Liver (tissue), 9 donors: ENCODE data around the gene ADTRP. TPM values are rescaled to one million over a fixed set of nuclear protein-coding genes. Genes with fewer than 3 reads are reported as not detected.

Source experiments
- DNase-seq: peaks from one replicate; pipeline ENCODE4 v3.0.0-alpha.2; 2017; ENCODE audit warnings: low spot score
- H3K27ac ChIP-seq, 2 donors: one replicate each; pipeline ENCODE4 v1.7.0; 2013; ENCODE audit warnings: inconsistent platforms in 2 of 2, low read length in 2 of 2, control low read depth in 1 of 2, low read depth in 1 of 2, mild to moderate bottlenecking in 1 of 2
- H3K27me3 ChIP-seq, 4 donors: one replicate each; pipeline versions ENCODE4 v1.6.1 to v1.7.0; 2013; ENCODE audit warnings: low read length in 3 of 4, inconsistent platforms in 1 of 4, mild to moderate bottlenecking in 1 of 4, moderate library complexity in 1 of 4; ENCODE audit not compliant: control insufficient read depth in 4 of 4, insufficient read depth in 4 of 4
- H3K36me3 ChIP-seq, 4 donors: one replicate each; pipeline versions ENCODE4 v1.6.1 to v1.7.0; 2013; ENCODE audit warnings: low read length in 3 of 4, mild to moderate bottlenecking in 3 of 4, low read depth in 1 of 4, moderate library complexity in 1 of 4; ENCODE audit not compliant: control insufficient read depth in 4 of 4, insufficient read depth in 3 of 4
- H3K4me1 ChIP-seq, 4 donors: one replicate each; pipeline versions ENCODE4 v1.6.1 to v1.7.0; 2013; ENCODE audit warnings: low read length in 3 of 4, mild to moderate bottlenecking in 3 of 4, moderate library complexity in 1 of 4; ENCODE audit not compliant: control insufficient read depth in 4 of 4, insufficient read depth in 4 of 4
- H3K4me3 ChIP-seq, 3 donors: one replicate each; pipeline versions ENCODE4 v1.6.1 to v1.7.0; 2013; ENCODE audit warnings: low read length in 3 of 3, control low read depth in 1 of 3, low read depth in 1 of 3, mild to moderate bottlenecking in 1 of 3
- H3K9ac ChIP-seq, 2 donors: one replicate each; pipeline ENCODE4 v1.7.0; 2013; ENCODE audit warnings: low read length in 2 of 2, mild to moderate bottlenecking in 2 of 2, moderate library complexity in 2 of 2, control low read depth in 1 of 2, low read depth in 1 of 2
- H3K9me3 ChIP-seq, 4 donors: one replicate each; pipeline versions ENCODE4 v1.6.1 to v1.7.0; 2013; ENCODE audit warnings: low read length in 3 of 4; ENCODE audit not compliant: control insufficient read depth in 4 of 4
- ATF3 ChIP-seq: IDR thresholded peaks from 2 replicates; pipeline ENCODE4 v1.6.1; 2016; ENCODE audit warnings: antibody characterized with exemption
- EGR1 ChIP-seq, 2 donors: IDR thresholded peaks; 2 replicates each; pipeline ENCODE4 v1.6.1; 2016 to 2018; ENCODE audit warnings: antibody characterized with exemption in 2 of 2, low read depth in 2 of 2
- FOXA1 ChIP-seq: IDR thresholded peaks from 2 replicates; pipeline ENCODE4 v1.6.1; 2016; ENCODE audit warnings: antibody characterized with exemption
- FOXA2 ChIP-seq: IDR thresholded peaks from 2 replicates; pipeline ENCODE4 v1.6.1; 2016; ENCODE audit warnings: antibody characterized with exemption
- GABPA ChIP-seq, 2 donors: IDR thresholded peaks in 1 of 2; conservative IDR thresholded peaks in 1 of 2; 2 replicates each; pipeline ENCODE4 v1.6.1; 2016; ENCODE audit warnings: antibody characterized with exemption in 2 of 2, mild to moderate bottlenecking in 1 of 2, moderate library complexity in 1 of 2
- HNF4A ChIP-seq, 2 donors: conservative IDR thresholded peaks; 2 replicates each; pipeline ENCODE4 v1.6.1; 2016; ENCODE audit warnings: antibody characterized with exemption in 2 of 2, mild to moderate bottlenecking in 2 of 2
- HNF4G ChIP-seq: IDR thresholded peaks from 2 replicates; pipeline ENCODE4 v1.6.1; 2016; ENCODE audit warnings: antibody characterized with exemption
- JUND ChIP-seq, 2 donors: IDR thresholded peaks; 2 replicates each; pipeline ENCODE4 v1.6.1; 2016; ENCODE audit warnings: antibody characterized with exemption in 2 of 2
- NR2F2 ChIP-seq: IDR thresholded peaks from 2 replicates; pipeline ENCODE4 v1.6.1; 2016; ENCODE audit warnings: antibody characterized with exemption
- RAD21 ChIP-seq, 2 donors: IDR thresholded peaks; 2 replicates each; pipeline ENCODE4 v1.6.1; 2016; ENCODE audit warnings: antibody characterized with exemption in 2 of 2, mild to moderate bottlenecking in 2 of 2
- REST ChIP-seq: IDR thresholded peaks from 2 replicates; pipeline ENCODE4 v1.6.1; 2016; ENCODE audit warnings: antibody characterized with exemption, mild to moderate bottlenecking
- RXRA ChIP-seq, 2 donors: IDR thresholded peaks; 2 replicates each; pipeline ENCODE4 v1.6.1; 2017 to 2018; ENCODE audit warnings: antibody characterized with exemption in 2 of 2, mild to moderate bottlenecking in 1 of 2
- SP1 ChIP-seq: IDR thresholded peaks from 2 replicates; pipeline ENCODE4 v1.6.1; 2018; ENCODE audit warnings: antibody characterized with exemption, mild to moderate bottlenecking
- TAF1 ChIP-seq: conservative IDR thresholded peaks from 2 replicates; pipeline ENCODE4 v1.6.1; 2016; ENCODE audit warnings: antibody characterized with exemption, mild to moderate bottlenecking
- YY1 ChIP-seq: IDR thresholded peaks from 2 replicates; pipeline ENCODE4 v1.6.1; 2016; ENCODE audit warnings: antibody characterized with exemption, mild to moderate bottlenecking
- WGBS: extraction: QIAGEN DNeasy Blood & Tissue Kit; methylation state at CpG from one replicate; pipeline ENCODE4 v1.1.7; 2013; 5-methylcytosine and 5-hydroxymethylcytosine counted together
- polyA plus RNA-seq, 2 donors: library from polyadenylated mRNA; stranded (reverse) in 1 of 2; unstranded in 1 of 2; fragments of 200-250 nt in 1 of 2; fragments of >200 nt in 1 of 2; fragmentation: Nextera tagmentation in 1 of 2; extraction: Ambion mirVana in 1 of 2; gene quantifications; one replicate each; pipeline versions ENCODE4 v1.2.1 to v1.2.3, GENCODE V29; 2013 to 2015
- total RNA-seq, 2 donors: library from RNA; depleted of rRNA; stranded (reverse); fragments of >200 nt; gene quantifications; one replicate each; pipeline ENCODE4 v1.2.3, GENCODE V29; 2014
- TF ChIP-seq, protein P1 (sequence below): IDR thresholded peaks from 2 replicates; pipeline ENCODE4 v1.6.1; 2016; ENCODE audit warnings: antibody characterized with exemption
- TF ChIP-seq, protein P2 (sequence below): fragments of 150-350 bp; IDR thresholded peaks from 2 replicates; pipeline ENCODE4 v1.5.1; 2017; ENCODE audit warnings: improper control_type of control experiment, low read depth, low read length; ENCODE audit not compliant: missing input control
- TF ChIP-seq, protein P3 (sequence below): IDR thresholded peaks from 2 replicates; pipeline ENCODE4 v1.6.1; 2016; ENCODE audit warnings: antibody characterized with exemption
- donor health status: healthy.
- donor health status: healthy.
- donor health status: healthy.
- donor health status: healthy.
- donor health status: healthy.

ADTRP gene
- total and polyA plus RNA-seq, 4 donors, result 0.21 to 2.0 (median 0.50) TPM; not detected in 1

DNA sequence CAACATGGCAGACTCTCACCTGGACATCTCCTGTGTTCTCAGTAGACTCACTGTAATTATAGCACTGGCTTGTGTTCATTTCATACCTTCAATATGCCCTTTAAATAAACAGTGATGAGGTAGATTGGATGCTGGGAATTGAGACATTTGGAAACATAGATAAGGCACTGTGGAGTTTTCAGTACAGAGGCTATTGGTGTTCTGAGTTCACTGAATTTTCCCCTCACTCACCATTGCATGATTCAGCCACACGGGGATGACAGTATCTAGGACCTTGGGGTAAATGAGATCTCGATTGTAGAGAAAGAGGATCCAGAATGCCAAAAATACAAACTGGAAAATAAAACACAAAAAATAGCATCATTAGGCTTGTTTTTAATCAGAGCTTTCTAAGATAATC is 12.6 kb downstream of the ADTRP start:
- no peaks in the 10 kb centered on the region for H3K36me3 ChIP-seq

More for the DNA sequence above, 12.6 kb downstream of the ADTRP start:
- Histone ChIP-seq H3K9ac (no peak overlapping the region), H3K27me3 (no peaks in the 10 kb centered on the region), H3K4me1 (no peaks in the 10 kb centered on the region), H3K9me3 (no peaks in the 10 kb centered on the region), H3K27ac (no peak overlapping the region), H3K4me3 (no peak overlapping the region)
- TF ChIP-seq REST, result no peak
- TF ChIP-seq GABPA (IDR thresholded peaks at IDR 0.05 in 1 of 2, conservative IDR thresholded peaks at IDR 0.05 in 1 of 2), result no peak
- TF ChIP-seq, protein P1, sequence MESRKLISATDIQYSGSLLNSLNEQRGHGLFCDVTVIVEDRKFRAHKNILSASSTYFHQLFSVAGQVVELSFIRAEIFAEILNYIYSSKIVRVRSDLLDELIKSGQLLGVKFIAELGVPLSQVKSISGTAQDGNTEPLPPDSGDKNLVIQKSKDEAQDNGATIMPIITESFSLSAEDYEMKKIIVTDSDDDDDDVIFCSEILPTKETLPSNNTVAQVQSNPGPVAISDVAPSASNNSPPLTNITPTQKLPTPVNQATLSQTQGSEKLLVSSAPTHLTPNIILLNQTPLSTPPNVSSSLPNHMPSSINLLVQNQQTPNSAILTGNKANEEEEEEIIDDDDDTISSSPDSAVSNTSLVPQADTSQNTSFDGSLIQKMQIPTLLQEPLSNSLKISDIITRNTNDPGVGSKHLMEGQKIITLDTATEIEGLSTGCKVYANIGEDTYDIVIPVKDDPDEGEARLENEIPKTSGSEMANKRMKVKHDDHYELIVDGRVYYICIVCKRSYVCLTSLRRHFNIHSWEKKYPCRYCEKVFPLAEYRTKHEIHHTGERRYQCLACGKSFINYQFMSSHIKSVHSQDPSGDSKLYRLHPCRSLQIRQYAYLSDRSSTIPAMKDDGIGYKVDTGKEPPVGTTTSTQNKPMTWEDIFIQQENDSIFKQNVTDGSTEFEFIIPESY, result no peak
- no peak for TF ChIP-seq YY1
- no peak for TF ChIP-seq SP1
- no peak for TF ChIP-seq ATF3
- TF ChIP-seq HNF4G, result no peak
- TF ChIP-seq JUND (IDR thresholded peaks at IDR 0.05), result no peak
- TF ChIP-seq RAD21 (IDR thresholded peaks at IDR 0.05), result no peak
- TF ChIP-seq RXRA (IDR thresholded peaks at IDR 0.05), result no peak
- TF ChIP-seq HNF4A (conservative IDR thresholded peaks at IDR 0.05), result no peak
- TF ChIP-seq, protein P2, sequence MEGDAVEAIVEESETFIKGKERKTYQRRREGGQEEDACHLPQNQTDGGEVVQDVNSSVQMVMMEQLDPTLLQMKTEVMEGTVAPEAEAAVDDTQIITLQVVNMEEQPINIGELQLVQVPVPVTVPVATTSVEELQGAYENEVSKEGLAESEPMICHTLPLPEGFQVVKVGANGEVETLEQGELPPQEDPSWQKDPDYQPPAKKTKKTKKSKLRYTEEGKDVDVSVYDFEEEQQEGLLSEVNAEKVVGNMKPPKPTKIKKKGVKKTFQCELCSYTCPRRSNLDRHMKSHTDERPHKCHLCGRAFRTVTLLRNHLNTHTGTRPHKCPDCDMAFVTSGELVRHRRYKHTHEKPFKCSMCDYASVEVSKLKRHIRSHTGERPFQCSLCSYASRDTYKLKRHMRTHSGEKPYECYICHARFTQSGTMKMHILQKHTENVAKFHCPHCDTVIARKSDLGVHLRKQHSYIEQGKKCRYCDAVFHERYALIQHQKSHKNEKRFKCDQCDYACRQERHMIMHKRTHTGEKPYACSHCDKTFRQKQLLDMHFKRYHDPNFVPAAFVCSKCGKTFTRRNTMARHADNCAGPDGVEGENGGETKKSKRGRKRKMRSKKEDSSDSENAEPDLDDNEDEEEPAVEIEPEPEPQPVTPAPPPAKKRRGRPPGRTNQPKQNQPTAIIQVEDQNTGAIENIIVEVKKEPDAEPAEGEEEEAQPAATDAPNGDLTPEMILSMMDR, result no peak
- TF ChIP-seq NR2F2, result no peak
- no peak for TF ChIP-seq TAF1
- no peak for TF ChIP-seq FOXA1
- TF ChIP-seq, protein P3, sequence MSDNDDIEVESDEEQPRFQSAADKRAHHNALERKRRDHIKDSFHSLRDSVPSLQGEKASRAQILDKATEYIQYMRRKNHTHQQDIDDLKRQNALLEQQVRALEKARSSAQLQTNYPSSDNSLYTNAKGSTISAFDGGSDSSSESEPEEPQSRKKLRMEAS, result no peak
- no peak for TF ChIP-seq EGR1 (IDR thresholded peaks at IDR 0.05; ENCODE audit: low read depth in 2 of 2)
- no peak for TF ChIP-seq FOXA2
- WGBS, result 79% methylated on average over 2 of the region's 2 CpGs
- no peak for DNase-seq
